ENCODE measurements around the gene TCAF1.
"Not testable (repeated sequence)": the region's sequence is repeated elsewhere in the genome, so short reads cannot be mapped to it uniquely, and the experiment has no call there.

The TCAF1 gene

DNA sequence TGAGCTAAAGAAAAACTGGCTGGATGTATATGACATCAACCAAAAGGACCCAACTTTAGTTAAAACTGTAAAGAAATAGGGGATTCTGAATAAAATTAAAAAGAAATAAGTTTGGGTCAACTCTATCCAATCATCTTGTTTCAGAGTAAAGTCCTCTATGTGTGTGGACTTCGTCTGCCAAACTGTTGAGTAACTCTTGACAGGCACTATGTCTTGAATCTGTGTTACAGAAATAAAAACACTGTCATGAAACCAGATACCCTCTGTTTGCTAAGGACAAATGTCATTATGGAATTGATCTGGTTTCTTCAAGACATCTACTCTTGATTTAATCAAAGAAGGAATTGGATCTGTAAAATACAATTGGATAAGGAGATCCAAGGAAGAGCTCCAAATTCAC lies 46.5 kb downstream of the TCAF1 start:
- DNase-seq (ENCODE audit: low spot score): not testable (repeated sequence)

DNA sequence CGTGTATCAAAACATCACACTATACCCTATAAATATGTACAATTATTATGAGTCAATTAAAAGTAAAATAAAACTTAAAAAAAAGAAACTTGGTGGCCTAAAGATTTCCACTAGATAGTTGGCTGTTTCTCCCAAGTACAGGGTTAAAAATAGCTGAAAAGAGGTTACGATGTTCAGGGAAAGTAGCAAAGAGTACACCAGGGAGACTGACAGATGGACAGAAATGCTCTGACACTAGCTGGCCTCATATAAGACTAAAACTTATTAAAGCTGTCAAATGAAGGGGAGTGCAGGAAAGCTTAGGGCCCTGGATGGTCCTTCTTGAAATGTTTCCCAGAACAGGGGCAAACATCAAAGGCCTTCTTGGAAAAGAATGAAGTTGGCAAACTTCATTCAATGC lies 51.3 kb downstream of the TCAF1 start:
- peak; percentile 39 for DNase-seq (ENCODE audit: low spot score)

DNA sequence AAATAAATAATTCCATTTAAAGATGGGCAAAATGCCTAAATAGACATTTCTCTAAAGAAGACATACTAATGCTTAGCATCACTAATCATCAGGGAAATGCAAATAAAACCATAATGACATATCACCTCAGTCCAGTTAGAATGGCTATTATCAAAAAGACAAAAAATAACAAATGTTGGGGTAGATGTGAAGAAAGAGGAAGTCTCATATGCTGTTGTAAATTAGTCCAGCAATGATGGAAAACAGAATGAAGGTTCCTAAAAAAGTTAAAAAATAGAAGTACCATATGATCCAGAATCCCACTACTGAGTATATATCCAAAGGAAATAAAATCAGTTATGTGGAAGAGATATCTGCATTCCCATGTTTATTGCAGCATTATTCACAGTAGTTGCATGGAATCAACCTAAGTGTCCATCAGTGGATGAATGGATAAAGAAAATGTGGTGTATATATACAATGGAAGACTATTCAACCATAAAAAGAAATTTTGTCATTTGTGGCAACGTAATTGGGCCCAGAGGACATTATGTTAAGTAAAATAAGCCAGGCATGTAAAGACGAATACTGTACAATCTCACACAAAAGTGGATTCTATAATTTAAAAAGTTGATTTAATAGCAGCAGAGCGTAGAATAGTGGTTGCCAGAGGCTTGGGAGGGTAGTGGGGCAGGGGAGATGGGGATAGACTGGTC lies 52.0 kb downstream of the TCAF1 start:
- DNase-seq (ENCODE audit: low spot score): no peak

DNA sequence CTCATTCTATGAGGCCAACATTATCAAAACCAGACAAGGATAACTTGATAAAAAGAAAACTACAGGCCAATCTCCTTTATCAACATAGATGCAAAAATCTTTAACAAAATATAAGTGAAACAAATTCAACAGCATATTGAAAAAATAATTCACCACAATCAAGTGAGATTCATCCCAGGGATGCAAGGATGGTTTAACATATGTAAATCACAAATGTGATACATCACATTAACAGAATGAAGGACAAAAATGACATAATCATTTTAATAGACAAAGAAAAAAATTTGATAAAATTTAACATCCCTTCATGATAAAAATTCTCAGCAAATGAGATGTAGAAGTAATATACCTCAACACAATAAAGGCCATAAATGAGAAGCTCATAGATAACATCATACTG lies 53.8 kb downstream of the TCAF1 start:
- no peak for DNase-seq (ENCODE audit: low spot score)

DNA sequence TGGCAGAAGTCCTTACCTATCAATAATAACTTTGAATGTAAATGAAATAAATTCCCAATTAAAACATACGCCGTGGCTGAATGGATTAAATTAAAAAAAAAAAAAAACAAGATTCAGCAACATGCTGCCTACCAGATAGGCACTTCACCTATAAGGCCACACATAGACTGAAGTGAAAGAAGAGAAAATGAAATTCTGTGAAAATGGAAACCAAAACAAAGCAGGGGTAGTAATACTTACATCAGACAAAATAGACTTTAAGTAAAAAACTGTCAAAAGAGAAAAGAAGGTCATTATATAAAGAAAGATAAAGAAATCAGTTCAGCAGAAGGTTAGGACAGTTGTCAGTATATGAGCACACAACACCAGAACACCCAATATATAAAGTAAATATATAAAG lies 55.3 kb downstream of the TCAF1 start:
- DNase-seq (ENCODE audit: low spot score): no peak

DNA sequence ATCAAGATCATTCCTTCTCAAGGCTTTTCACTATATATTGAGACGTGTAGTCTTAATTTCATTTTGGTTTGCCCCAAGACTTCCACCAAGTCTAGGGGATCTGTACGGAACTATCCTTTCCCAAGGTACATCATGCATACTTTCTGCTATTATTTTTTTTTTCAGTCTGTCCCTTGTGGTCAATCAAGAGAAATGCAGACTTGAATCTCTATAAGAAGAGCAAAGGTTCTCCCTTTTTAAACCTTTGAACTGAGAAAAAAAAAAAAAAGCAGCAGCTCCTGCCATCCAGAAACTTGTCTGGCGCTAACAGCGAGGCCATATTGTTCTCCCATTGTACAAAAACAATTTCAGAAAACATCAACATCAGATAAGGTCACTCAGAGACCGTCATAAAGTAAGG lies 60.3 kb downstream of the TCAF1 start:
- not testable (repeated sequence) for DNase-seq (ENCODE audit: low spot score)

DNA sequence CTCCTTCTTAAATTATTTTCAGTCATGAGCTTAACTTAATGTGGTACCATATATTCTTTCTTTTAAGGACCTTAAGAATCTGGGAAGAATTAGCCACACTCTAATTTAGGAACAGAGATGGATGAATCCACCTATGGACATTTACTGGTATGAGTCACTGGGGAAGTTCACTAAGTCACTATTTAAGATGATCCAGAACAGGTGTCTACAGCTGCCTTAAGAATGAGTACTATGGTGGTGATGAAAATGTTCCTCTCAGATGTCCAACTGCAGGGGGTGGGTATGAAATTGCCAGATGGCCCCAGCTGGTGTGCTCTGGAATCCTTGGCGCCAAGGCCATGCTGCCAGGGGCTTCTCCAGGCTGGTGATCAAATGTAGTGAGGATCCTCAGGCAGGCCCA lies 61.9 kb downstream of the TCAF1 start:
- not testable (repeated sequence) for DNase-seq (ENCODE audit: low spot score)

DNA sequence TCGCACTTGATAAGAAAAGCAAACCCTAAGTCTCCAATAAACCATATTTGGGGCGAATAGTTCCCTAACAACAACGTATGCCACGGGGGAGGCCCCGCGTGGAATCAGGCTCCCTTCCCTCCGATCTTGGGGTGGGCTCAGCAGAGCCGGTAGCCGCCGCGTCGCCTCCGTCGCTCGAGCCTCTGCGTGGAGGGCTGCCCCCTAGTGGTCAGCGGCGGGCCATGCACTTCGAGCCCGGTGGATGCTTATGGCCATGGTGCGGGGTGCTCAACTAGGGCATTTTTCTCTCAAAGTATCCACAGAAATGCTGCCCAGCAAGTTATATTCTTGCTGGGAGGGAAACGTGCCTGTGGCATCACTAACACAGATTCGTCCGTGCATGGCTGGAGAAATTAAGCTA lies 64.8 kb downstream of the TCAF1 start:
- DNase-seq (ENCODE audit: low spot score): not testable (repeated sequence)

DNA sequence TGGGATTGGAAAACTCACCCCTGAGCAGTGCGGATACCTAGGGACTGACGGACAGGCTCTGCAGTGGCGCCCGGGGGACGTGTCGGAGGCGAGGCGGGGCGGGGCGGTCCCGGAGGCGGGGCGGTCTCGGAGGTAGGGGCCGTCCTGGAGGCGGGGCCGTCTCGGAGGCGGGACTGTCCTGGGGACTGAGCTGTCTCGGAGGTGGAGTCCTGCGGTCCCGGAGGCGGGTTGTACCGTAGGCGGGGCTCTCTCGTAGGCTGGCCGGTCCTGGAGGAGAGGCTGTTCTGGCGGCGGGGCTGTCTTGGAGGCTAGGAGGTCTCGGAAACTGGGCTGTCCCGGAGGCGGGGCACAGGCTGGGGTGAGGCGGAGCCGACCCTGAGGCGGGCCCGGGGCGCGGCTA lies 65.4 kb downstream of the TCAF1 start:
- not testable (repeated sequence) for DNase-seq (ENCODE audit: low spot score)

DNA sequence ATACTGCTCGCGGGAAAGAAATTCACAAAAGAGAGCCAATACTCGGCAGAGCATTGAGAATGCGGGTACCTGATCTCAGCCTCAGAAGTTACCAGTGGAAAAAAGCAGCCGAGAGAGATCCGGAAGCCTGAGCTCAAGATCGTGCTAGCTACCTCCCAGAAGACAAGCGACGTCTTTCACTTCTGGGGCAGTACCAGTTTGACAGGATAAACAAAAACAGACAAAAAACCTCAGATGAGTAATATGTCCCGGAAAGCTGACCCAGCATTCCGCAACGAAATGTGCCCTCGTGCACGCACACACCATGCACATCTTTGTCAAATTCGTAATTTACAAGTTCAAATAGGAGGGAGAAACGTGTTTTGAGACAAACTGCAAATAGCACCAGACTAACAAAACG lies 65.9 kb downstream of the TCAF1 start:
- DNase-seq (ENCODE audit: low spot score): not testable (repeated sequence)

DNA sequence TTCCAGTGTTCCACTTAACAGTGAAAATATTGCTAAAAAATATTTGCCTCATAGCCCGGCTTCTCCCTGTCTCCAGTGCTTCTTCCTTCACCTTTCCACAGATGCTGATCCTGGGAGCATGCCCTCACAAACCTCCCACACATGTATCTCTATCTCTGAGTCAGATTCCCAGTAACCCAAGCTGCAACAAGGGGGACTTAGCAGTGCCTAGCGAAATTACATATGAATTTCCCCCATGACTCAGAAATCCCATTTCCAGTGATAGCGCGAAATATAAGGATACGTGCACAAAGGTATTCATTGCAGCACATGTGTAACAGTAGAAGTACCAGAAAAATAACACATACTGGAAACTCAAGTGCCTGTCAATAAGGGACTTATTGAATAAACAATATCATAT lies 75.4 kb downstream of the TCAF1 start:
- not testable (repeated sequence) for DNase-seq (ENCODE audit: low spot score)

DNA sequence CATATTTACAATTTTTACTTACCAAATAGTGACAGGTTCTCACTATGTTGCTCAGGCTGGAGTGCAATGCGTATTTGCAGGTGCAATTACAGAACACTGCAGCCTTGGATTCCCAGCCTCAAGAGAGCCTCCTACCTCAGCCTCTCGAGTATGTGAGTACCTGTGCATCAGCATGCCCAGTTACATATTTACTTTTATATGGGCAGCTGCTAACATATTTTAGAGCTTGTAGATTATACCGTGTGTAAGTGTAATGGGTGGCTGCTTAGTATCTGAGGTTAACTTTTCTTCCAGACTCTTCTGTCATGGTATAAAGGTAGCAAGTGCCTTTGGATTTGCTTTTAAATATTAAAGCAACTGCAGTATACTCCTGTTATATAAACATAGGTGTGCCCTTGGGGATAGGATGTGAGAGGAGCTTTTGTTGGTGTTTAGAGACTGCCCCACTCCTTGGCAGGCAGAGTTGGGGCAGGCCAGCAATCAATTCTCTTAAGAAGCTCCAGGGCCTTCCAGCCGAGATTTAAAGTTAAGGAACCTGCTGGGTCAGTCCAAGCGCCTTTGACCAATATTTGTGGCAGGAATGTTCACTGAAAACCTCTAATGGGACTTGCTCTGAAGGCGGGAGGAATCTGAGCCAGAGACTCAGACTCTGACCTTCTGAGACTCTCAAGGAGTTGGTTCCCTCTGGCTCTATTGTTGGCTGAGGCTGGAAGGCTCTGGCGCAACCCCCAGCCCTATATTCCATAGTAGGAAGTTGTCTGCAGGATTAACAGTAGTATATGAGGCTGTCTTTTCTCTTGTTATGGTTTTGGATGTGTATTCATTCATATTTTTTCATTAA lies 77.5 kb downstream of the TCAF1 start:
- DNase-seq (ENCODE audit: low spot score): not testable (repeated sequence)

DNA sequence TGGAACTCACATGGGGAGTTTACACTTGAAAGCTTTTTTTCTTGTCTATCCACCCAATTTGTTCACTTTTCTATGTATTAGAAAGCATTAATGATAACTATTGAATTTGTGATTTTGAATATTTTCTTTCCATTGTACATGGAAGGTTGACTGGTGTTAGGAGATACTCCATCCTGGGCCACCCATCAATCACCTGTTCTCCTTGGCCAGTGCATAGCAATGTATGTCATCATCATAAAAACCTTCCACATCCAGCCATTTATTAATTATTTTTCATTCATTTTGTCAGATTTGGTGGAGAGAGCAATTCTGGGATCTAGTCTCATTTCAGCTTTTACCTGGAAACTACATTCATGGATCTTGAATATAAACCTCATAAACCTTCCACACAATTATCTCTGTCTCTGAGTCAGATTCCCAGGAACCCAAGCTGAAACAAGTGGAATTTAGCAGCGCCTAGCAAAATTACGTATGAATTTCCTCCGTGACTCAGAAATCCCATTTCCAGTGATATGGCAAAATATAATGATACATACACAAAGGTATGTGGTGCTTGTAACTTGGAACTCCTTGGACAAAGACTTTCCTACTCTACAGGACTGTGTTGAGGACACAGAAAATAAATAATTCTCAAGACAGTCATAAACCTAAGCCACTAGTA lies 78.2 kb downstream of the TCAF1 start:
- not testable (repeated sequence) for DNase-seq (ENCODE audit: low spot score)

DNA sequence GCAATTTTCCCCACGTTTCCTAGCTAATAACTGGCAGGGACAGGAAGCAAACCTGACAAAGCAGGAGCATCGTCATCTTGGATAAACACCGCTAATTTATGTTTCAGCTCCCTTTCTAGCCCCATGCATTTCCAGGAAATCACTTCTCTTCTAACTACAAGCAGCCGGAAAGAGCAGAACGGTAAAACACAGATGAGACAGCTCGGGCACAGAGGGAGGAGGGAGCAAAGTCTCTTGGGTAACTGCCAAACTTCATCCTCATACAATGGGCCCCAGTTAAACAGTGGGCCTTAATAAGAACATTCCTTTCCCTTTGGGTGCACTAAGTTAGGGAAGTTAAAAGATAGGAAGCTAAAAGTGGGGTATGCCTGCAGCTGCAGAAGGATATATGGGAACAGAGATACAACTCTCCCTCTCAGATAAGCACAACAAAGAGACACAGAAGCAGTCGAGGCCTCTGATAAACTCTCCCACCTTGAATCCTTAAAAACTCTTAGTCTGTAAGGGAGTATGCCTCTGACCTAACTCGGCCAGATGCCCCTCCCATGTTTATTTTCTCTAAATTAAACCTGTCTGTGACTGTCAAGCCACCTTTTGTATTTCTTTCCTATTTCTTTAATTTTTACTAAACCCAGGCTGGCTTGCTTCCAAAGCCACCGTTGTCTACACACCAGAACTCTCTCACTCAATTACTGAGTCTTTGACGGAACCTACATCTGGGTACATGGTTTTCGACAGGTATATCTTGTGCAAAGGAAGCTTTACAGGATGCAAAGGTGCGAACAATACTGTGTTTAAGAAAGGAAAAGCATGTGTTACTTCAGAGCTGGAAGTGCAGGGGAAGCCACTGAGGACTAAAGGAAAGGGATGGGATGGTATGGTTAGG lies 80.3 kb downstream of the TCAF1 start:
- DNase-seq (ENCODE audit: low spot score): not testable (repeated sequence)

DNA sequence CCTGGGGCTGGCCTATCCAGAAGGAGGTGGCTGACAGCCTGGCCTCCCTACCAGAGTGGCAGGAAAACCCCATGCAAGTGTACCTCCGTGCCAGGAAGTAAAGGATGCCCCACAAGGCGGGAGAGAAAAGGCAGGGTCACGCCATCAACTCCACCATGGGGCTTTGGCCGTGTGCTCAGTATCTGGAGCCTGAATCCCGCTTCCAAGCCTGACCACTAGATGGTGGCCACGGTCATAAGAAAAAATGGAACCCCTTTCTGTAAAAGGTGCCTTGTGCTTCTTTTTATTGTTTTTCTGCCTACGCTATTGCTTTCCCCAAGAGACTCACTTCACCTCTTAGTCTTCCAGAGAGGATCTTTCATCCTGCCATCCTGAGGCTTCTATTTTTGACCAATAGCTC lies 84.1 kb downstream of the TCAF1 start:
- not testable (repeated sequence) for DNase-seq (ENCODE audit: low spot score)

DNA sequence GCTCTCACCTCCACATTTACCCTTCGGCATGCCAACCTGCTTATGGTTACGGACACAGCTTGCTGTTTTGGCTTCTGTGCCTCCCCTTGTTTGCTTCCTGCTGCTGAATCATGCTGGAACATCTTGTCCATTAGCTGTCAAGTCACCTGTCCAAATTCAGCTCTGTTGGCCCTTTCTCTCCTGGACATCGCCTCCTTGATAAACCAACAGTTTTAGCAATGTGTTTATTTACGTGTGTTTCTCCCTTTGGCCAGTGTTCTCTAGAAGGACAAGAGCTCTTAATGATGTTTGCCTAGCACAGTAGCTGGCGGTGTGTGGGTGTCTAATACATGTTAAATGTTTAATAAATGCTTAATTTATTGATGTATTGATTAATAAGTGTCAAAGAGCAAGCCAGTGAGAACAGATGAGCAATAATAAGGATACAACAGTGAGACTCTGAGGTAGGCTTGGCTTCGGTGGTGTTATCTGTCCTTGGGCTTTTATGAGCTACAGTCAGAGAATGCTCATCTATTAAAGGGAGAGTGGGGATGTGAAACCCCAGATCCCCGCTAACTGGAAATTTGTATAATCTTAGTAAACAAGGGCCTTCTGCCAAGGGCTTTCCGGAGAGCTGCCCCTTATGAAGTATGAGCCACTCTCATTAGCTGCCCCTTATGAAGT lies 85.4 kb downstream of the TCAF1 start:
- DNase-seq (ENCODE audit: low spot score): peak; percentile 0

DNA sequence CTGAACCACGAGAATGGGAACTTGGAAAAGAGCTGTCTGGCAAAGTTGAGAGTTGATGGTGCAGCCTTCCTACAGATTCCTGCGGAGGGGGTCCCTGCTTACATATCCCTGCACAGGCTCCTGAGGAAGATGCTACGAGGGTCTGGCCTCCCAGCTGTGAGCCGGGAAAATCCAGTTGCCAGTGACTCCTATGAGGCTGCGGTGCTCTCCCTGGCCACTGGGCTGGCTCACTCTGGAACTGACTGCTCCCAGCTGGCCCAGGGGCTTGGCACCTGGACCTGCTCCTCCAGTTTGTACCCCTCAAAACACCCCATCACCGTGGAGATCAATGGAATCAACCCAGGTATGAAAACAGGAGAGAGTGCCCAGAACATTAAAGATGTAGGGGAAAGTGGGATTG lies 91.3 kb downstream of the TCAF1 start:
- not testable (repeated sequence) for DNase-seq (ENCODE audit: low spot score)

DNA sequence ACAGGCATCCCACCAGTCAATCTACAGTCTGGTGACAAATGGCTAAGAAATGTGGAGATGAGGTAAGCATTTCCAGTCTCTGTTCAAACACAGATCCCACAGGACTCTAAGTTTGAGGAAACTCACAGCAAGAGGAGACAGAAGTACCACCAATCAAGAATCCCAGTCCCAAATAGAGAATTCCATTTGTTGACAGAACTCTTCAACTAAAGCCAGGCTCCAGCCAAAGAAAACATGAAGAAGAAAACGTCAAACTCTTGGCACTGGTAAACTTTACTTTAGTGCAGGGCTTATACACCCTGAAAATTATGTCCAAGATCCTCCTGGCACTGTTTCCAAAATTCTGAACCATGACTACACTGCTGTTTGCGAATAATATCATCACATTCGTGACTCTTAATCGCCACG lies 95.3 kb downstream of the TCAF1 start:
- DNase-seq (ENCODE audit: low spot score): not testable (repeated sequence)
